CD8-positive, alpha-beta memory T cell (primary cell): ENCODE results near the gene SAMD11. TPM values are rescaled to one million over a fixed set of nuclear protein-coding genes. Genes with fewer than 3 reads are reported as not detected.

Source experiments
- CTCF ChIA-PET: fragments of 350-600 bp; sonication (Branson Sonifier 250); formaldehyde crosslinking; loops from one replicate; lab custom pipeline; 2021; ENCODE audit warnings: antibody characterized with exemption; lab: Charles Lee
- POLR2A ChIA-PET: fragments of 350-600 bp; sonication (Branson Sonifier 250); formaldehyde crosslinking; loops from one replicate; lab custom pipeline; 2021; ENCODE audit warnings: antibody characterized with exemption; lab: Charles Lee
- DNase-seq, 5 donors: peaks; one replicate each; pipeline versions ENCODE4 v3.0.0 to v3.0.0-alpha.2; 2020 to 2022; ENCODE audit warnings: mixed read lengths in 1 of 5
- H3K27ac ChIP-seq: one replicate; pipeline ENCODE4 v1.7.0; 2013; ENCODE audit warnings: low read depth, mild to moderate bottlenecking, low read length, moderate library complexity
- H3K27me3 ChIP-seq: 2 replicates; pipeline ENCODE4 v1.7.0; 2013; ENCODE audit warnings: low read length, mild to moderate bottlenecking; ENCODE audit not compliant: insufficient read depth, poor library complexity, severe bottlenecking
- H3K36me3 ChIP-seq: 2 replicates; pipeline ENCODE4 v1.7.0; 2013; ENCODE audit warnings: mild to moderate bottlenecking, low read length, moderate library complexity; ENCODE audit not compliant: insufficient read depth
- H3K4me1 ChIP-seq: 2 replicates; pipeline ENCODE4 v1.7.0; 2013; ENCODE audit warnings: mild to moderate bottlenecking, low read length, moderate library complexity; ENCODE audit not compliant: insufficient read depth
- H3K4me3 ChIP-seq: 2 replicates; pipeline ENCODE4 v1.7.0; 2013; ENCODE audit warnings: mild to moderate bottlenecking, low read length
- H3K9me3 ChIP-seq: 2 replicates; pipeline ENCODE4 v1.7.0; 2013; ENCODE audit warnings: mild to moderate bottlenecking, low read length
- H3K27ac Mint-ChIP-seq, 8 donors: one replicate each; pipeline ENCODE4 v1.8.0; 2020 to 2021; ENCODE audit warnings: mixed read lengths in 8 of 8, mild to moderate bottlenecking in 6 of 8, inconsistent platforms in 3 of 8, moderate library complexity in 3 of 8
- H3K27me3 Mint-ChIP-seq, 2 donors: one replicate each; pipeline ENCODE4 v1.8.0; 2020 to 2021; ENCODE audit warnings: mixed read lengths in 2 of 2, mild to moderate bottlenecking in 1 of 2, moderate library complexity in 1 of 2
- H3K36me3 Mint-ChIP-seq, 3 donors: one replicate each; pipeline ENCODE4 v1.8.0; 2020 to 2021; ENCODE audit warnings: mixed read lengths in 3 of 3, inconsistent platforms in 1 of 3, mild to moderate bottlenecking in 1 of 3
- H3K4me1 Mint-ChIP-seq, 3 donors: one replicate each; pipeline ENCODE4 v1.8.0; 2020 to 2021; ENCODE audit warnings: mixed read lengths in 3 of 3, inconsistent platforms in 1 of 3, mild to moderate bottlenecking in 1 of 3
- H3K4me3 Mint-ChIP-seq, 7 donors: one replicate each; pipeline ENCODE4 v1.8.0; 2020 to 2021; ENCODE audit warnings: mixed read lengths in 7 of 7, mild to moderate bottlenecking in 6 of 7, moderate library complexity in 4 of 7, inconsistent platforms in 2 of 7
- H3K9me3 Mint-ChIP-seq, 5 donors: one replicate each; pipeline ENCODE4 v1.8.0; 2020 to 2022; ENCODE audit warnings: mixed read lengths in 5 of 5, mild to moderate bottlenecking in 3 of 5, moderate library complexity in 2 of 5, inconsistent platforms in 1 of 5
- polyA plus RNA-seq: library from polyadenylated mRNA; unstranded; fragments of 300-500 nt; fragmentation: Illumina TruSeq; gene quantifications from one replicate; pipeline ENCODE4 v1.2.3, GENCODE V29; 2021
- total RNA-seq, 2 experiments: library from RNA; stranded (reverse); gene quantifications; one replicate each; pipeline ENCODE4 v1.2.3, GENCODE V29; 2021

SAMD11 gene
- total and polyA plus RNA-seq, 3 experiments from 2014 or later: 0.20 TPM; not detected in 2

DNA sequence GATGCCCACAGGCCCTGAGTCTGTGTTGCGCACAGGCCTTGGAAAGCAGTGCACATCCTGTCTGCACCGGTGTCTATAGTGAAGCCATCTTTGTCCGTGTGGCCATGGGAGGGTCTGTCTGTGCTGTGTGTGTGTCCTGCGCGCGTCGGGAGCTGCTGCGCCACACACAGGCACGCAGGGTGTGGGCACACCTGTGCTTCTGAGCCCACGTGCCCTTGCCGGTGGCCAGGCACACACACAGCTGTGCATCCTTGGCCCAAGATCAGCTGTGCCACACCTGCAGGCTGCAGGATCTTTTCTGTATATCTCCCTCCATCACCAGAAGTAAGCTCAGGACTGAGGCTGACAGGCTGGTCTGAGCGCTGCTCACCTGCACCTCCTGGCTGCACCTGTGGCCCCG, 3.2 kb upstream of the SAMD11 start:
- peak overlapping the region in 1 of 8 donors; percentile 65 for H3K27ac Mint-ChIP-seq
- H3K9me3 ChIP-seq: no peaks in the 10 kb centered on the region
- DNase-seq: no peak
- no peak overlapping the region for H3K4me3 ChIP-seq
- H3K4me3 Mint-ChIP-seq: peak overlapping the region in 4 of 7 donors; percentile 15 to 48 (median 44)
- H3K4me1 Mint-ChIP-seq: peaks cover 11 to 22% (median 16%) of the 10 kb centered on the region in 3 donors
- POLR2A ChIA-PET: no interaction called here
- H3K36me3 Mint-ChIP-seq: no peaks in the 10 kb centered on the region
- H3K27me3 ChIP-seq: peaks cover 36% of the 10 kb centered on the region
- CTCF ChIA-PET: no interaction called here
- H3K4me1 ChIP-seq: peaks cover 25% of the 10 kb centered on the region
- no peak overlapping the region for H3K27ac ChIP-seq
- H3K27me3 Mint-ChIP-seq: peaks cover 12 to 54% of the 10 kb centered on the region in 2 donors
- no peaks in the 10 kb centered on the region for H3K9me3 Mint-ChIP-seq
- H3K36me3 ChIP-seq: no peaks in the 10 kb centered on the region

DNA sequence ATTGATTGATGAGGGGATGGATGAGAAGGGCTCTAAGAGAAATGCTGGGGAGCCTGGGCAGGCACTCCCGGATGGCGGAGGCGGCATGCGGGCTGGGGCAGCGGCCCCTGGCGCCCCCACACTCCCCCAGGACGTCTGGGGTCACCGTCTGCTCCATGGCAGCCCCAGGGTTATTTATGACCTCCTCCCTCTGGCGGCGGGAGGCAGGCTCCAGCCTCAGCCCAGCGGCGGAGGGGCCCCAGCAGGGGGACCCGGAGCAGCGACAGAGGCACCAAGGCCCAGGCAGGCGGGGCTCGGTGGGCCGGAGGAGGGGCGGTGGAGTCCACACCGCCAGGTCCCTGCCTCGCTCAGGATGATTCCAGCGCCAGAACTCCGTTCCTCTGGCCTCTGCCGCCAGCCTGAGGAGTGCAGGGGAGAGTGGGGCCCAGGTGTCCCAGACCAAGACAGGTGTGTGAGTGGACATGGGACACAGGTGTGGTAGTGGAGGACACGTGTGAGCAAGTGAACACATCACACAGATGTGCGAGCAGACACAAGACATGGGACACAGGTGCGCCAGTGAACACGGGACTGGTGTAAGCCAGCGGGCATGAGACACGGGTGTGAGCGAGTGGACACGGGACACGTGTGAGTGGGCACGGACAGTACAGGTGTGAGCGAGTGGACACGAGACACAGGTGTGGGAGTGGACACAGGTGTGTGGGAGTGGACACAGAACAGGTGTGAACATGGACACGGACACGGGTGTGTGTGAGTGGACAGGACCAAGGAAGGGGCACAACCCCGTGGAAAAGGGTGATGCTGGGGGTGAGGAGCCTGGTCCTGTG, 2.5 kb upstream of the SAMD11 start:
- POLR2A ChIA-PET: no interaction called here
- H3K4me3 ChIP-seq: no peak overlapping the region
- DNase-seq: peak in 2 of 5 donors; percentile 31
- H3K27ac Mint-ChIP-seq: peak overlapping the region in 2 of 8 donors; percentile 32 to 65
- no peaks in the 10 kb centered on the region for H3K9me3 Mint-ChIP-seq
- no peak overlapping the region for H3K27ac ChIP-seq
- CTCF ChIA-PET: no interaction called here
- H3K36me3 Mint-ChIP-seq: no peaks in the 10 kb centered on the region
- H3K9me3 ChIP-seq: no peaks in the 10 kb centered on the region
- peak overlapping the region in 5 of 7 donors; percentile 36 to 77 (median 48) for H3K4me3 Mint-ChIP-seq
- H3K4me1 ChIP-seq: peaks cover 30% of the 10 kb centered on the region
- peaks cover 16 to 57% of the 10 kb centered on the region in 2 donors for H3K27me3 Mint-ChIP-seq
- H3K4me1 Mint-ChIP-seq: peaks cover 12 to 28% (median 16%) of the 10 kb centered on the region in 3 donors
- H3K27me3 ChIP-seq: peaks cover 43% of the 10 kb centered on the region
- no peaks in the 10 kb centered on the region for H3K36me3 ChIP-seq

DNA sequence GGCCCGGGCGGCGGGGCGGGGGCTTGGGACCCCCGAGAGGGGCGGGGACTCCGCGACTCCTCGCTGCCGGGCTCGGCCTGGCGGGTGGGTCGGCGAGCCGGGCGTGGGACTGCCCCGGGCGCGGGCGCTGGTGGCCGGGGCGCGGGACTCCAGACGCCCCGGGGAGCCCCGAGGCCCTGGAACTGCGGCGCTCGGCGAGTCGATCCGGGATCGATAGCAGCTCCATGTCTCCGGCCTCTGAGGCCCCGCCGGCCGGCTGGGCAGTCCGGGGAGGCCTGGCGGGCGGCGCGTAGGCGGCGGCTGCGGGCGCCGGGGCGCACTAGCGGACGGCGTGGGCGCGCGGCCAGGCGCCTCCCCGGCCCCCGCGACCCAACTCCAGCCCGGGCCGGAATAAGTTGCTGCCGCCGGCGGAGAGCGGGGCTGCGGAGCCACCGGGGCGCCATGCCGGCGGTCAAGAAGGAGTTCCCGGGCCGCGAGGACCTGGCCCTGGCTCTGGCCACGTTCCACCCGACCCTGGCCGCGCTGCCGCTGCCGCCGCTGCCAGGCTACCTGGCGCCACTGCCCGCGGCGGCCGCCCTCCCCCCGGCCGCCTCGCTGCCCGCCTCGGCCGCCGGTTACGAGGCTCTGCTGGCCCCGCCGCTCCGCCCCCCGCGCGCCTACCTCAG, 400 bp downstream of the SAMD11 start:
- H3K27me3 Mint-ChIP-seq: peaks cover 18 to 50% of the 10 kb centered on the region in 2 donors

DNA sequence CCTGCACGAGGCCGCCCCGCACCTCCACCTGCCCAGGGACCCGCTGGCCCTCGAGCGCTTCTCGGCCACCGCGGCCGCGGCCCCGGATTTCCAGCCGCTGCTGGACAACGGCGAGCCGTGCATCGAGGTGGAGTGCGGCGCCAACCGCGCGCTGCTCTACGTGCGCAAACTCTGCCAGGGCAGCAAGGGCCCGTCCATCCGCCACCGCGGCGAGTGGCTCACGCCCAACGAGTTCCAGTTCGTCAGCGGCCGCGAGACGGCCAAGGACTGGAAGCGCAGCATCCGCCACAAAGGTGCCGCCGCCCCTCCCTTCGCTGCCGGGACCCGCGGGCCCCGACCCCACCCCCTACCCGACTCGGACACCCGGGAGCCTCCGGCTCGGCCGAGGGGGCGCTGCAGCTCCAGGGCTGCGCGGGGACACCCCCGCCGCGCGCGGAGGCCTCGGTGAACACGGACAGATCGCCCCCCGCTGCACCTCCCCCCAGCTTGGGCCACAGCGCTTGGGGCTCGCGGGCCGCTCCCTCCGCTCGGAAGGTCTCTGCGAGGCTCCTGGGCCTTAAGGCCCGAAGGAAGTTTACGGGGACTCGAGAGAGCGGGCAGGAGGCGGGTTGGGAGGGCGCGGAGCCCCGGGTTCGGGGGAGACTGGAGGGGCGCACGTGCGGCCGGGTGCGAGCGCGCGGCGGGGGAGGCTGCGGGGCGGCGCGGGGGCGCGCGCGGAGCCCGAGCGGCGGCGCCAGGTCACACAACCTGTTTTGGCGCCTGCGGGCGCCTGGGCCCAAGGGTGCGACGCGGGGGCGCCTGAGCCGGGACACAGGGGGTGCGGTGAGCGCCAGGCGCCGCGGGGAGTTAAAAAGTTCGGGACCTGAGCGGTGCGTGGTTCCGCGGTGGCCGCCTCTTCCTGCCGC, 1.2 kb downstream of the SAMD11 start:
- H3K4me3 ChIP-seq: no peak overlapping the region
- DNase-seq: no peak
- Mint-ChIP-seq H3K27ac (no peak overlapping the region), H3K36me3 (no peaks in the 10 kb centered on the region), H3K4me3 (peak overlapping the region in 5 of 7 donors; percentile 12 to 59 (median 48)), H3K27me3 (peaks cover 16 to 54% of the 10 kb centered on the region in 2 donors), H3K9me3 (no peaks in the 10 kb centered on the region), H3K4me1 (peaks cover 13 to 30% (median 16%) of the 10 kb centered on the region in 3 donors)
- H3K9me3 ChIP-seq: no peaks in the 10 kb centered on the region
- H3K27me3 ChIP-seq: peaks cover 47% of the 10 kb centered on the region
- H3K27ac ChIP-seq: no peak overlapping the region
- no peaks in the 10 kb centered on the region for H3K36me3 ChIP-seq
- H3K4me1 ChIP-seq: peaks cover 30% of the 10 kb centered on the region
- CTCF ChIA-PET: no interaction called here
- POLR2A ChIA-PET: no interaction called here

More for the DNA sequence above, 400 bp downstream of the SAMD11 start:
- Mint-ChIP-seq H3K27ac (no peak overlapping the region), H3K9me3 (no peaks in the 10 kb centered on the region), H3K36me3 (no peaks in the 10 kb centered on the region), H3K4me1 (peaks cover 13 to 30% (median 16%) of the 10 kb centered on the region in 3 donors), H3K4me3 (no peak overlapping the region)
- H3K4me1 ChIP-seq: peaks cover 30% of the 10 kb centered on the region
- no peak for DNase-seq
- H3K27ac ChIP-seq: no peak overlapping the region
- CTCF ChIA-PET: no interaction called here
- no peaks in the 10 kb centered on the region for H3K36me3 ChIP-seq
- H3K27me3 ChIP-seq: peaks cover 48% of the 10 kb centered on the region
- H3K4me3 ChIP-seq: no peak overlapping the region
- POLR2A ChIA-PET: no interaction called here
- H3K9me3 ChIP-seq: no peaks in the 10 kb centered on the region

DNA sequence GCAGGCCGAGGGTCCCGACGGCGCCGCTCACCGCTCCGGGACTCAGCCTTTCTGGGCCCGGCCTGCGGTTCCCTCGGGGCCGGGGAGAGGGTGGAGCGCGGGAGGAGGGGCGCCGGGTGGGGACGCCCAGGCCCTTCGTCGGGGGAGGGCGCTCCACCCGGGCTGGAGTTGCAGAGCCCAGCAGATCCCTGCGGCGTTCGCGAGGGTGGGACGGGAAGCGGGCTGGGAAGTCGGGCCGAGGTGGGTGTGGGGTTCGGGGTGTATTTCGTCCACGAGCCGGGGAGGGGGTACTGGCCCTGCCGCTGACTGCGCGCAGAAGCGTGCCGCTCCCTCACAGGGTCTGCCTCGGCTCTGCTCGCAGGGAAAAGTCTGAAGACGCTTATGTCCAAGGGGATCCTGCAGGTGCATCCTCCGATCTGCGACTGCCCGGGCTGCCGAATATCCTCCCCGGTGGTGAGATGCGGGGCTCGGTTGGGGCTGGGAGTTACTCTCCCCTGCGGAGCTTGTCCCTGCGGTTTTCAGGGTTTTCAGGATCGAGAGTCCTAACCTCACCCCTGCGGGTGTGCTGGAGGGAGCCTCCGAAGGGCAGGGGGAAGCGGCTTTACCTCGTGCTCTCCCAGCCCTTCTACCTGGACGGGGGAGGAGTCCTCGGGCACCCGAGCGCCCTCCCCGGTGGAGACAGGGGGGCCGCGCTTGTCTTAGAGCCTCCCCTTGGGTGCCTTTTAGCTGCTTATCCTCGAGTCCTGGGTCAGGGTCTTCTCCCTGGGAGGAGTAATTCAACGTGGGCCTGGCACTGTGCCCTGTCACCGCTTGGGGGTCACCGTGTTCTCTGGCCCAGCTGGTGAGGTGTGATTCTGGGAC, 2.1 kb downstream of the SAMD11 start:
- Histone ChIP-seq H3K9me3 (no peaks in the 10 kb centered on the region), H3K4me3 (no peak overlapping the region), H3K4me1 (peaks cover 22% of the 10 kb centered on the region), H3K27me3 (peaks cover 38% of the 10 kb centered on the region), H3K27ac (no peak overlapping the region), H3K36me3 (no peaks in the 10 kb centered on the region)
- Mint-ChIP-seq H3K4me1 (peaks cover 10 to 25% (median 11%) of the 10 kb centered on the region in 3 donors), H3K9me3 (no peaks in the 10 kb centered on the region), H3K4me3 (peak overlapping the region; percentile 42 to 76 (median 61)), H3K27me3 (peaks cover 16 to 50% of the 10 kb centered on the region in 2 donors), H3K36me3 (no peaks in the 10 kb centered on the region), H3K27ac (no peak overlapping the region)
- POLR2A ChIA-PET: interaction anchor here (1.4 kb wide), 1 partner anchor 15 kb away, joined by 3 read pairs; no protein-coding TSS in a partner anchor
- CTCF ChIA-PET: interaction anchor here (1.0 to 1.2 kb wide), 2 partner anchors 13 to 17 kb away, joined by 3 read pairs; no protein-coding TSS in a partner anchor
- no peak for DNase-seq

DNA sequence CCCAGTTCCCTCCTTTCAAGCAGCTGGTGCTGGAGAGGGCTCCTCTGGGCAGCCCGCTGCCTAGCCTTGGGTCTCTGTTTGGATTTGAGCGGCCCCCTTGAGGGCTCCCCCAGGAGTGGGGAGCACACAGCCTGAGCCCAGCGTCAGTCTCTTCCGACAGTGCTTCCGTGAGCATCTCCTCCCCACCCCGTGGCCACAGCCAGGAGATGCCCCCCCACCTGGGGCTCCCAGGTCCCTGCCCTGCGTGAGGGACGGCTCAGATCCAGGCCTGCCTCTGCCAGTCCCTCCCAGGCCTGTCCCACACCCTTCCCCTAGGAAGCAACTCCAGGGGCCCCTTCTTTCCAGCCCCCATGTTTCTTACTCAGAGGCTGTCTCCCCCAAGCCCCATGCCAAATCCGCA, 3.5 kb downstream of the SAMD11 start:
- H3K36me3 ChIP-seq: no peaks in the 10 kb centered on the region
- ChIA-PET CTCF (no interaction called here), POLR2A (interaction anchor here (1.4 kb wide), 1 partner anchor 13 kb away, joined by 3 read pairs; no protein-coding TSS in a partner anchor)
- peaks cover 15% of the 10 kb centered on the region for H3K4me1 ChIP-seq
- peaks cover 28% of the 10 kb centered on the region for H3K27me3 ChIP-seq
- Mint-ChIP-seq H3K9me3 (no peaks in the 10 kb centered on the region), H3K4me3 (peak overlapping the region in 1 of 7 donors; percentile 15), H3K4me1 (peaks cover 10 to 21% (median 10%) of the 10 kb centered on the region in 3 donors), H3K27ac (no peak overlapping the region), H3K27me3 (peaks cover 13 to 47% of the 10 kb centered on the region in 2 donors), H3K36me3 (no peaks in the 10 kb centered on the region)
- no peaks in the 10 kb centered on the region for H3K9me3 ChIP-seq
- no peak overlapping the region for H3K27ac ChIP-seq
- no peak for DNase-seq
- no peak overlapping the region for H3K4me3 ChIP-seq

DNA sequence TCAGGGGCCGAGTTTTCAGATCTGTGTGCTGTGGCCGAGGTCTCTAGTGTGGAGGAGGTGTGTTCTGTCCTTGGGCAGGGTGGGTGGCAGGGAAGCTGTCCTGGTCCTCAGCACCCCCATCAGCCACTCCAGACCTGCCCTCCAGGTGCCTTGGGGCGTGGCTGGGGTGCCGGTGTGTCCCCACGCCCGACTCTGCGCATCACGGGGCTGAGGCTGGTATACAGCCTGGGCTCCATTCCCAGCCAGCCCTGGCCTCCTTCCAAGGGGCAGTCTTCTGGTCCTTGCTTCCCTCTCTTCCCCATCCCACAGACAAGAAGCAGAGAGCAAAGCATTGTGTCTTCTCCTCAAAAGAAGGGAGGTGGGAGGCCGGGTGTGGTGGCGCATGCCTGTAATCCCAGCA, 4.0 kb downstream of the SAMD11 start:
- peaks cover 10 to 19% (median 10%) of the 10 kb centered on the region in 3 donors for H3K4me1 Mint-ChIP-seq
- Histone ChIP-seq H3K27me3 (peaks cover 23% of the 10 kb centered on the region), H3K27ac (no peak overlapping the region), H3K4me3 (no peak overlapping the region), H3K4me1 (peaks cover 13% of the 10 kb centered on the region), H3K36me3 (no peaks in the 10 kb centered on the region), H3K9me3 (no peaks in the 10 kb centered on the region)
- H3K9me3 Mint-ChIP-seq: no peaks in the 10 kb centered on the region
- peaks cover 13 to 42% of the 10 kb centered on the region in 2 donors for H3K27me3 Mint-ChIP-seq
- peak overlapping the region in 1 of 7 donors; percentile 15 for H3K4me3 Mint-ChIP-seq
- DNase-seq: no peak
- no peak overlapping the region for H3K27ac Mint-ChIP-seq
- ChIA-PET CTCF (no interaction called here), POLR2A (no interaction called here)
- no peaks in the 10 kb centered on the region for H3K36me3 Mint-ChIP-seq
